Panc1 (cell line): ENCODE measurements around the gene DOCK4. TPM values are rescaled to one million over a fixed set of nuclear protein-coding genes. Genes with fewer than 3 reads are reported as not detected.

Experiments
- ATAC-seq: fragments of 200-7000 bp; cut with Tn5 transposase; 2 replicates; pipeline ENCODE4 v1.9.1; 2020; ENCODE audit warnings: mild to moderate bottlenecking, moderate library complexity
- BruUV-seq: library from RNA; stranded (reverse); fragments of 400-500 nt; replicated peaks from 2 replicates; lab custom pipeline; 2021; lab: Mats Ljungman, UMichigan
- CTCF ChIA-PET: fragments of 300-600 bp; sonication (Branson Sonifier 250); formaldehyde crosslinking; loops from one replicate; lab custom pipeline; 2022; ENCODE audit warnings: antibody characterized with exemption; lab: Charles Lee
- POLR2A ChIA-PET: fragments of 300-600 bp; sonication (Branson Sonifier 250); formaldehyde crosslinking; loops from one replicate; lab custom pipeline; 2022; ENCODE audit warnings: antibody characterized with exemption; lab: Charles Lee
- DNase-seq: peaks from one replicate; pipeline ENCODE4 v3.0.0-alpha.2; 2010; ENCODE audit warnings: low read depth, low spot score
- H3K27ac ChIP-seq: 2 replicates; pipeline ENCODE4 v1.5.1; 2011; ENCODE audit warnings: mild to moderate bottlenecking, low read length, inconsistent platforms
- H3K27me3 ChIP-seq: fragments of 200-500 bp; sonication (Bioruptor generic); 2 replicates; pipeline ENCODE4 v1.6.0; 2014; ENCODE audit warnings: low read length, inconsistent platforms; ENCODE audit not compliant: control insufficient read depth, insufficient read depth
- H3K36me3 ChIP-seq: fragments of 200-500 bp; sonication (Bioruptor generic); 2 replicates; pipeline ENCODE4 v1.5.1; 2014; ENCODE audit warnings: inconsistent platforms, mild to moderate bottlenecking, low read length, moderate library complexity; ENCODE audit not compliant: control insufficient read depth, insufficient read depth
- H3K4me1 ChIP-seq: 2 replicates; pipeline ENCODE4 v1.5.1; 2011; ENCODE audit warnings: inconsistent platforms, mild to moderate bottlenecking, low read length, moderate library complexity; ENCODE audit not compliant: control insufficient read depth, insufficient read depth
- H3K4me3 ChIP-seq, 2 experiments: 2 replicates each; pipeline ENCODE4 v1.5.1; 2011 to 2012; ENCODE audit warnings: low read depth in 2 of 2, low read length in 2 of 2, mild to moderate bottlenecking in 2 of 2, inconsistent platforms in 1 of 2, moderate library complexity in 1 of 2
- H3K9me3 ChIP-seq: fragments of 200-500 bp; sonication (Bioruptor generic); 2 replicates; pipeline ENCODE4 v1.5.1; 2014; ENCODE audit warnings: low read depth, mild to moderate bottlenecking, inconsistent platforms, low read length, moderate library complexity; ENCODE audit not compliant: control insufficient read depth, insufficient read depth
- POLR2AphosphoS5 ChIP-seq: IDR thresholded peaks from 2 replicates; pipeline ENCODE4 v1.6.1; 2012; ENCODE audit warnings: mild to moderate bottlenecking, low read depth, low read length, moderate library complexity
- SIN3A ChIP-seq: IDR thresholded peaks from 2 replicates; pipeline ENCODE4 v1.6.1; 2012; ENCODE audit warnings: low read depth, mild to moderate bottlenecking, low read length, moderate library complexity, borderline replicate concordance; ENCODE audit not compliant: insufficient read depth
- TCF7L2 ChIP-seq: IDR thresholded peaks from 2 replicates; pipeline ENCODE4 v1.6.1; 2011; ENCODE audit warnings: mild to moderate bottlenecking, low read depth, low read length, inconsistent platforms
- in situ Hi-C: cut with HindIII; loops from 2 replicates; pipeline ENCODE4 v1.10.0; 2016; ENCODE audit warnings: low sequenced_read_pairs, low pct_unique_long_range_greater_than_20kb
- intact Hi-C: fragments of 100-400 bp; cut with micrococcal nuclease; formaldehyde crosslinking; loops from one replicate; pipeline ENCODE4 v1.10.0; 2022; ENCODE audit not compliant: unreplicated experiment
- total RNA-seq: library from RNA; stranded (reverse); gene quantifications from one replicate; pipeline ENCODE4 v1.2.1, GENCODE V29; 2021; ENCODE audit not compliant: unreplicated experiment
- TF ChIP-seq, protein P1 (sequence below): fragments of 450-650 bp; IDR thresholded peaks from 2 replicates; pipeline ENCODE4 v1.5.1; 2017; ENCODE audit warnings: mild to moderate bottlenecking
- TF ChIP-seq, protein P2 (sequence below), 2 experiments: IDR thresholded peaks; 2 replicates each; pipeline ENCODE4 v1.6.1; 2011 to 2012; ENCODE audit warnings: low read depth in 2 of 2, control low read depth in 1 of 2, low read length in 1 of 2, mild to moderate bottlenecking in 1 of 2, moderate library complexity in 1 of 2; ENCODE audit not compliant: insufficient read depth in 1 of 2

The DOCK4 gene
- total RNA-seq, 1 experiment from 2014 or later: 10.8 TPM

DNA sequence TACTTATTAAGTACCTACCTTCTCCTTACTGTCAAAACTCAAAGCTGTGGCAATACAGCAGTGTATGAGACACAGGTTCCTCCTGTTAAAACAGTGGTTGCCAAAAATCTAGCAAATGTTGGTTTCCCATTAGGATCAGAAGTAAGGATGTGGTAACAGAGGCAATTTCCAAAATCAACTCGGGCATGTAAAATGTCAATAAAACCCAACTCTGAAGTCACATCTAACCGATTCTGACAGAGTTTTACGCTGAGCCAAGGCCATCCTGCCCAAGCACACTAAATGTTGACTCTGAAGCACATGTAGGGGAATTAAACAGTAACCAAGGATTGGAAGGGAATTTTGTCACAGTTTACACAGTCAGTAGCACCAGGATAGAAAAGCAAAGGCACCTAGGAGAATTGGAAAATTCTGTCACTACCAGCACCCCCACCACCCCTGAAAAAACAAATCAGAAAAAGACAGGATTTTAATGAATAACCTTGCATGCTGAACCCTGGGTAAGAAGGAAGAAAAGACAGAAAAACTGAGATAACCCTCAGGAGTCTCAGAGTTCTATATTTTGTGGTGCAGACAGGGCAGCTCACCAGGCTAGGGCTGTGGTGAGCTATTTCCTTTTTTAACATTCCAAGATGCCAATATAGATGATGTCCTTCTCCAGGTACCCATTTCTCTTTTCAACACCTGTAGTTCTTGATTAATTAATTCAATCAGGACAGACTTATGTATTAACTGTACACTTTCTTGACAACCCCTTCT is 119.5 kb downstream of the DOCK4 start:
- H3K9me3 ChIP-seq: no peaks in the 10 kb centered on the region
- BruUV-seq: no TSS peak
- H3K4me1 ChIP-seq: no peaks in the 10 kb centered on the region
- ATAC-seq: no peak
- no peak for DNase-seq
- no peak overlapping the region for H3K27ac ChIP-seq
- TF ChIP-seq, protein P1, sequence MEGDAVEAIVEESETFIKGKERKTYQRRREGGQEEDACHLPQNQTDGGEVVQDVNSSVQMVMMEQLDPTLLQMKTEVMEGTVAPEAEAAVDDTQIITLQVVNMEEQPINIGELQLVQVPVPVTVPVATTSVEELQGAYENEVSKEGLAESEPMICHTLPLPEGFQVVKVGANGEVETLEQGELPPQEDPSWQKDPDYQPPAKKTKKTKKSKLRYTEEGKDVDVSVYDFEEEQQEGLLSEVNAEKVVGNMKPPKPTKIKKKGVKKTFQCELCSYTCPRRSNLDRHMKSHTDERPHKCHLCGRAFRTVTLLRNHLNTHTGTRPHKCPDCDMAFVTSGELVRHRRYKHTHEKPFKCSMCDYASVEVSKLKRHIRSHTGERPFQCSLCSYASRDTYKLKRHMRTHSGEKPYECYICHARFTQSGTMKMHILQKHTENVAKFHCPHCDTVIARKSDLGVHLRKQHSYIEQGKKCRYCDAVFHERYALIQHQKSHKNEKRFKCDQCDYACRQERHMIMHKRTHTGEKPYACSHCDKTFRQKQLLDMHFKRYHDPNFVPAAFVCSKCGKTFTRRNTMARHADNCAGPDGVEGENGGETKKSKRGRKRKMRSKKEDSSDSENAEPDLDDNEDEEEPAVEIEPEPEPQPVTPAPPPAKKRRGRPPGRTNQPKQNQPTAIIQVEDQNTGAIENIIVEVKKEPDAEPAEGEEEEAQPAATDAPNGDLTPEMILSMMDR: no peak
- no peak for TF ChIP-seq TCF7L2
- no peak for TF ChIP-seq SIN3A
- TF ChIP-seq, protein P2, sequence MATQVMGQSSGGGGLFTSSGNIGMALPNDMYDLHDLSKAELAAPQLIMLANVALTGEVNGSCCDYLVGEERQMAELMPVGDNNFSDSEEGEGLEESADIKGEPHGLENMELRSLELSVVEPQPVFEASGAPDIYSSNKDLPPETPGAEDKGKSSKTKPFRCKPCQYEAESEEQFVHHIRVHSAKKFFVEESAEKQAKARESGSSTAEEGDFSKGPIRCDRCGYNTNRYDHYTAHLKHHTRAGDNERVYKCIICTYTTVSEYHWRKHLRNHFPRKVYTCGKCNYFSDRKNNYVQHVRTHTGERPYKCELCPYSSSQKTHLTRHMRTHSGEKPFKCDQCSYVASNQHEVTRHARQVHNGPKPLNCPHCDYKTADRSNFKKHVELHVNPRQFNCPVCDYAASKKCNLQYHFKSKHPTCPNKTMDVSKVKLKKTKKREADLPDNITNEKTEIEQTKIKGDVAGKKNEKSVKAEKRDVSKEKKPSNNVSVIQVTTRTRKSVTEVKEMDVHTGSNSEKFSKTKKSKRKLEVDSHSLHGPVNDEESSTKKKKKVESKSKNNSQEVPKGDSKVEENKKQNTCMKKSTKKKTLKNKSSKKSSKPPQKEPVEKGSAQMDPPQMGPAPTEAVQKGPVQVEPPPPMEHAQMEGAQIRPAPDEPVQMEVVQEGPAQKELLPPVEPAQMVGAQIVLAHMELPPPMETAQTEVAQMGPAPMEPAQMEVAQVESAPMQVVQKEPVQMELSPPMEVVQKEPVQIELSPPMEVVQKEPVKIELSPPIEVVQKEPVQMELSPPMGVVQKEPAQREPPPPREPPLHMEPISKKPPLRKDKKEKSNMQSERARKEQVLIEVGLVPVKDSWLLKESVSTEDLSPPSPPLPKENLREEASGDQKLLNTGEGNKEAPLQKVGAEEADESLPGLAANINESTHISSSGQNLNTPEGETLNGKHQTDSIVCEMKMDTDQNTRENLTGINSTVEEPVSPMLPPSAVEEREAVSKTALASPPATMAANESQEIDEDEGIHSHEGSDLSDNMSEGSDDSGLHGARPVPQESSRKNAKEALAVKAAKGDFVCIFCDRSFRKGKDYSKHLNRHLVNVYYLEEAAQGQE (IDR thresholded peaks at IDR 0.05; ENCODE audit: insufficient read depth in 1 of 2, low read depth in 2 of 2, low read length in 1 of 2): no peak
- TF ChIP-seq POLR2AphosphoS5: no peak
- no peaks in the 10 kb centered on the region for H3K36me3 ChIP-seq
- ChIA-PET CTCF (no interaction called here), POLR2A (interaction anchor here (0.6 kb wide), 1 partner anchor 304 kb away, joined by 3 read pairs; no protein-coding TSS in a partner anchor)
- no peaks in the 10 kb centered on the region for H3K27me3 ChIP-seq
- no peak overlapping the region for H3K4me3 ChIP-seq
- in situ Hi-C loops (no loop called here), intact Hi-C loops (no loop called here)

DNA sequence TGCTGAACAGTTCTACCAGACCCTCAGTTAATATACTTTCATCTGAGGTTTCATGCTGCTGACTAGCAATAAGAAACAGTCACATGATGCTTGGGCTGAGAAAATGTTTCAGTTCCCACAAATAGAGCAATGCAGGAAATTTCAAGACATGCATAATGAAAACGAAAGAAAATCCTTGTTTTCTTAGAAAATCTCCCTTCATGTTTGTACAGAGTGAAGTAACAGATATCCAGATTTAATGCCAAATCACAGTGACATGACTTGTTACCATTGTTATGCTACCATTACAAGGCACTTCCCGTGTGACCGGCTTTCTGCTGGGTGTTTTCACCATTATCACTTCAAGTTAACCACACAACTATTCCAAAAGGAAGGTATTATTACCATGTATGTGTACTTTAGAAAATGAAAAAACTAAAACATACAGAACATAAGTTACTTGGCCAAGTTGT is 121.7 kb downstream of the DOCK4 start:
- intact Hi-C loops: no loop called here
- no peaks in the 10 kb centered on the region for H3K9me3 ChIP-seq
- no peak for ATAC-seq
- DNase-seq: no peak
- ChIA-PET POLR2A (no interaction called here), CTCF (no interaction called here)
- BruUV-seq: no TSS peak
- no peak overlapping the region for H3K4me3 ChIP-seq
- in situ Hi-C loops: no loop called here
- no peak overlapping the region for H3K27ac ChIP-seq
- peaks cover 7% of the 10 kb centered on the region for H3K4me1 ChIP-seq
- no peaks in the 10 kb centered on the region for H3K36me3 ChIP-seq
- no peak for TF ChIP-seq POLR2AphosphoS5
- H3K27me3 ChIP-seq: no peaks in the 10 kb centered on the region

DNA sequence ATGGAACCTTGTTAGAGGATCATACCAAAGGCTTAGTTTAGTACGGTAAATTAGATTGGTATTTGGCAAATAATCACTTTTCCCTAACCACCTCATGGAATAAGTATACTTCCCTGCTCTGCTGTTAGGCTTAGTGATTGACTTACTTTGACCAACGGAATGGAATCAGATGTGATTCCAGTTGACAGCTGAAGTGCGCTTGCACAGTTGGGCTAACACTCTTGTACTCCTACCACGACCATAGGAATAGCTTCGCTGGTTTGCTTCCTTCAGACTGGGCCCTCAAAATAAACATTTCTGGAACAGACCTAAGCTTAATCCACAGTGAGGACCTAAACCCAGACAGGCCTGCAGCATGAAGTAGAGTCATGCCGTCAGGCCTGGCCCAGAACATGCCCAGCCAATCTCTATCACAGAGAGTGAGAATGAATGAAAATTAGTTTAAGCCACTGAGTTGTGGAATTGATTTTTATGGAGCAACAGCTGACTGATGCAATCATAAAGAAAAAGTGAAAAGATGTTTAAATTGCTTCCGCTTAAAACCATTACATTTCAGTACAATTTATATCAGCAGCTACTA is 122.3 kb downstream of the DOCK4 start:
- BruUV-seq: no TSS peak
- in situ Hi-C loops: no loop called here
- ChIA-PET CTCF (no interaction called here), POLR2A (no interaction called here)
- H3K27ac ChIP-seq: no peak overlapping the region
- intact Hi-C loops: no loop called here
- peaks cover 7% of the 10 kb centered on the region for H3K4me1 ChIP-seq
- TF ChIP-seq, protein P1: no peak
- TF ChIP-seq TCF7L2: no peak
- H3K4me3 ChIP-seq: no peak overlapping the region
- ATAC-seq: no peak
- H3K9me3 ChIP-seq: no peaks in the 10 kb centered on the region
- H3K36me3 ChIP-seq: no peaks in the 10 kb centered on the region
- DNase-seq: no peak
- H3K27me3 ChIP-seq: no peaks in the 10 kb centered on the region
